ENCODE results near the gene NSMF. TPM values are rescaled to one million over a fixed set of nuclear protein-coding genes. Genes with fewer than 3 reads are reported as not detected.
"Not testable (repeated sequence)": the region's sequence is repeated elsewhere in the genome, so short reads cannot be mapped to it uniquely, and the experiment has no call there.

Gene NSMF
- total RNA-seq, 1 donor from 2014 or later, result 23.9 TPM

DNA sequence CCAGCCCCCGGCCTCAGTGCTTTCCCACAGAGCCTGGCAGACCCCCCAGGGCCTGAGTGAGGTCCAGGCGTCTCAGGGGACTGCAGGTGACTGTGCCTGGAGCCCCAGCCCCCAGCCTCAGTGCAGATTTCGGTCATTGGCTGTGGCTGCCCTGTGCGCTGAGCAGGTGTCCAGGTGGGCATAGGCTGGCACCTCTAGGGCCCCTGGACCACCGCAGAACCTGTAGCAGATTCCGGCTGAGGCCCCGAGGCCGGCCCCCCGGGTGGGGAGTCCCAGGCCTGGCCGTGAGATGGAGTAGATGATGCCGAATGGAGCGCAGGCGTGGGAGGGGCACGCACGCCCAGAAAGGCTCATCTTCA, 48.3 kb downstream of the NSMF start:
- H3K4me3 ChIP-seq, result peak overlapping the region; percentile 8
- H3K27ac ChIP-seq, result peak overlapping the region; percentile 63
- ATAC-seq, result no peak

GRCh38 chr9:137410236-137410890, 48.8 kb downstream of the NSMF start:
- not testable (repeated sequence) for H3K36me3 ChIP-seq

More for the DNA sequence above, 48.3 kb downstream of the NSMF start:
- no peak for DNase-seq
- TF ChIP-seq, protein P1, sequence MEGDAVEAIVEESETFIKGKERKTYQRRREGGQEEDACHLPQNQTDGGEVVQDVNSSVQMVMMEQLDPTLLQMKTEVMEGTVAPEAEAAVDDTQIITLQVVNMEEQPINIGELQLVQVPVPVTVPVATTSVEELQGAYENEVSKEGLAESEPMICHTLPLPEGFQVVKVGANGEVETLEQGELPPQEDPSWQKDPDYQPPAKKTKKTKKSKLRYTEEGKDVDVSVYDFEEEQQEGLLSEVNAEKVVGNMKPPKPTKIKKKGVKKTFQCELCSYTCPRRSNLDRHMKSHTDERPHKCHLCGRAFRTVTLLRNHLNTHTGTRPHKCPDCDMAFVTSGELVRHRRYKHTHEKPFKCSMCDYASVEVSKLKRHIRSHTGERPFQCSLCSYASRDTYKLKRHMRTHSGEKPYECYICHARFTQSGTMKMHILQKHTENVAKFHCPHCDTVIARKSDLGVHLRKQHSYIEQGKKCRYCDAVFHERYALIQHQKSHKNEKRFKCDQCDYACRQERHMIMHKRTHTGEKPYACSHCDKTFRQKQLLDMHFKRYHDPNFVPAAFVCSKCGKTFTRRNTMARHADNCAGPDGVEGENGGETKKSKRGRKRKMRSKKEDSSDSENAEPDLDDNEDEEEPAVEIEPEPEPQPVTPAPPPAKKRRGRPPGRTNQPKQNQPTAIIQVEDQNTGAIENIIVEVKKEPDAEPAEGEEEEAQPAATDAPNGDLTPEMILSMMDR (IDR thresholded peaks at IDR 0.05), result no peak
- Histone ChIP-seq H3K36me3 (no peaks in the 10 kb centered on the region), H3K4me1 (peaks cover 30% of the 10 kb centered on the region), H3K9me3 (no peaks in the 10 kb centered on the region), H3K27me3 (no peaks in the 10 kb centered on the region)
- intact Hi-C loops (cut with DNase I), result no loop called here

GRCh38 chr9:137409515-137409914, 49.6 kb downstream of the NSMF start:
- TF ChIP-seq, protein P1 (IDR thresholded peaks at IDR 0.05), result no peak
- no peaks in the 10 kb centered on the region for H3K36me3 ChIP-seq
- H3K9me3 ChIP-seq, result no peaks in the 10 kb centered on the region
- intact Hi-C loops (cut with DNase I), result loop anchor here (10.0 kb wide), 1 partner anchor 115 kb away; no protein-coding TSS in a partner anchor
- peaks cover 30% of the 10 kb centered on the region for H3K4me1 ChIP-seq
- no peak overlapping the region for H3K4me3 ChIP-seq
- DNase-seq, result no peak
- no peak for ATAC-seq
- no peaks in the 10 kb centered on the region for H3K27me3 ChIP-seq
- H3K27ac ChIP-seq, result no peak overlapping the region

More at GRCh38 chr9:137410236-137410890, 48.8 kb downstream of the NSMF start:
- H3K9me3 ChIP-seq; H3K27me3 ChIP-seq; ATAC-seq; DNase-seq; H3K4me3 ChIP-seq; intact Hi-C loops (cut with DNase I): not testable (repeated sequence)
- Histone ChIP-seq H3K4me1 (peaks cover 30% of the 10 kb centered on the region), H3K27ac (peak overlapping the region; percentile 63)

DNA sequence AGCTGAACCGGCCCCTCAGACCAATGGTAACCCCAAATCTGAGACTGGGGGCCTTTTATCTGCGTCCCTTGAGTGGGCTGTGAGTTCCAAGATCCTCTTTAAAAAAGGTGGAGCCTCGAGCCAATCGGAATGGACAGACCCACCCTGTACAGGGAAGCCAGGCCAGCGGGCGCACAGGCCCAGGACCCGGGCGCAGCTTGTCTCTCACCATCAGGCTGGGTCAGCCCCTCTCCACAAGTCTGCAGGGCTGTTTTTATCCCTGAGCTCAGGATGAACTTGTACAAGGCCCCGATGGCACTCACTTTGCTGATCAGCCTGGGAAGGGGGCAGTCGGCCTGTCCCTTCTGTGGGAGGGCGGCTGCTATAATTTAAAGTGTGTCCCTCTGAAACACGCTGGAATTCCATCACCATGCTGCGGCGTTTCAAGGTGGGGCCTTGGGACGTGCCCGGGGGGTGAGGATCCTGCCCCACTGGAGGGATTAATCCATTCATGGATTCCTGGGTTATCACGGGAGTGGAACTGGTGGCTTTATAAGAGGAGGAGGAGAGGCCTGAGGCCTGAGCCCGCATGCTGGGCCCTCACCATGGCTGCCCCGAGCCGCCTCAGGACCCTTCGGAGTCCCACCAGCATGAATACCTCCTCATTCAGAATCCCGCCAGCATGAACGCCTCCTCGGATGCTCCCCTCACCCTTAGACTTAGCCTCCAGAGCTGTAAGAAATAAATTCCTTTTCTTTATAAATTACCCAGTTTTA, 50.3 kb downstream of the NSMF start:
- Histone ChIP-seq H3K27ac (no peak overlapping the region), H3K27me3 (no peaks in the 10 kb centered on the region), H3K9me3 (no peaks in the 10 kb centered on the region), H3K4me1 (peaks cover 30% of the 10 kb centered on the region), H3K4me3 (no peak overlapping the region), H3K36me3 (no peaks in the 10 kb centered on the region)
- ATAC-seq, result no peak
- TF ChIP-seq, protein P1 (IDR thresholded peaks at IDR 0.05), result no peak
- intact Hi-C loops (cut with DNase I), result loop anchor here (10.0 kb wide), 1 partner anchor 114 kb away; no protein-coding TSS in a partner anchor
- no peak for DNase-seq

DNA sequence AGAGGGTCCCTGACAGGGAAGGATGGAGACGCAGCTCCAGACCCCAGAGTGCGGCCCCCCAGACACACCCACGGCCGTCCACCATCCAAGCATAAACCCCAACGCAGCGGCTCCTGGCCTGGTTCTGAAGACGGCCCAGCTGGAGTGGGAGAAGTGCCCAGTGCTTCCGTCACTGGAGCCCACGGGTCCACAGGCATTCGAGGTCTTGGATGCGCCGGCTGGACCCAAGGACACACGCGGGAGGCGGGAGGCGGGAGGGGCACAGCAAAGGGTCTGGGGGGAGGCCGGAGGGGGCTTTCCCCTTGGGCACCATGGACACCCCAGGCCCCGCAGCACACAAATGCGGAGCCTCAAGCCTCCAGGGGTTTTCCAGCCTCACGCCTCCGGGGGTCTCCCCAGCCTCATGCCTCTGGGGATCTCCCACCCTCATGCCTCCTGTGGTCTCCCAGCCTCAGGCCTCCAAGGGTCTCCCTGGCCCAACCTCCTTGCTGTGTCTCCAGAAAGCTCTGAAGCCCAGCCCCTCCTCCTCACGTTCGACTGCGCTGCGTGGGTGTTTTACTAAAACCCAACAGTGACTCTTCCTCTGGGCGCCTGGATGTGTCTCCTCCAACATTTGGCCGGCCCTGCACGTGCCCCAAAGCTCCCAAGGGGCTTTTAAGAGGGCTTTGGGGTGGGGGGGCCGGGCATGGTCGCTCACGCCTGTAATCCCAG, 51.4 kb downstream of the NSMF start:
- H3K9me3 ChIP-seq, result no peaks in the 10 kb centered on the region
- intact Hi-C loops (cut with DNase I), result loop anchor here (10.0 kb wide), 1 partner anchor 113 kb away; no protein-coding TSS in a partner anchor
- DNase-seq (no peak), ATAC-seq (no peak)
- peaks cover 30% of the 10 kb centered on the region for H3K4me1 ChIP-seq
- no peak overlapping the region for H3K4me3 ChIP-seq
- TF ChIP-seq, protein P1 (IDR thresholded peaks at IDR 0.05), result no peak
- H3K27ac ChIP-seq, result no peak overlapping the region
- H3K36me3 ChIP-seq, result no peaks in the 10 kb centered on the region
- no peaks in the 10 kb centered on the region for H3K27me3 ChIP-seq

Data from upper lobe of right lung (tissue), 1 donor.